ENCODE results near the gene SUPT6H.
"Not testable (repeated sequence)": the region's sequence is repeated elsewhere in the genome, so short reads cannot be mapped to it uniquely, and the experiment has no call there.

The SUPT6H gene

DNA sequence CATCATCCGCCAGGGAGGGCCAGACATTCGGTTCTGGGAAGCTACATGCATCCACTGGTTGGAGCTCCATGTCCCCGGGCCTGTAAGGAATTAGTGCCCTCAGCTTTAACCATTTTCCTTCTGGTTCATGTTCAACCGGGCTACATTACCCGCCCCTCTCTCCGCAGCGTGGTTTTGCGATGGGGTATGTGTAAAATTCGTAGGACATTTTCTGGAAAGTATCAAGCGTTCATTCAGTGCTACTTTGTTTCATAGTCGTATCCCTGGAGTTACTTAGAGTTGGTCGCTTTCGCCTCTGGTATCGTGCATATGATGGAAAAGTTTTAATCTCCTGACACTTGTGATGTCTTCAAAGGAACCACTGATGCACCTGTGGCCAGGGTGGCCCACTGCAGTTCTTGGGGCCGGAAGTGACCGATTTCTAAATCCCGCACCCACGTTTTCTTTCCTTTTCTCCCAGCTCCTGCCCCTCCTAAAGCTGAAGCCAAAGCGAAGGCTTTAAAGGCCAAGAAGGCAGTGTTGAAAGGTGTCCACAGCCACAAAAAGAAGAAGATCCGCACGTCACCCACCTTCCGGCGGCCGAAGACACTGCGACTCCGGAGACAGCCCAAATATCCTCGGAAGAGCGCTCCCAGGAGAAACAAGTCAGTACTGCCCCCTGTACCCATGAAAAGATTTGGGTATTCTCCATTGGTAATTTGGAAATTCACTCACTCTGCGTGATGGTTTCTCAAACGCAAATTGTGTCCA, 58.4 kb downstream of the SUPT6H start:
- H3K9me3 ChIP-seq (ENCODE audit: severe bottlenecking), result no peaks in the 10 kb centered on the region
- H3K27ac ChIP-seq, result peak overlapping the region; percentile 96
- no peaks in the 10 kb centered on the region for H3K27me3 ChIP-seq (ENCODE audit: insufficient read depth, low read depth, severe bottlenecking)
- no peak for DNase-seq
- peaks cover 56% of the 10 kb centered on the region for H3K36me3 ChIP-seq
- TF ChIP-seq, protein P1, sequence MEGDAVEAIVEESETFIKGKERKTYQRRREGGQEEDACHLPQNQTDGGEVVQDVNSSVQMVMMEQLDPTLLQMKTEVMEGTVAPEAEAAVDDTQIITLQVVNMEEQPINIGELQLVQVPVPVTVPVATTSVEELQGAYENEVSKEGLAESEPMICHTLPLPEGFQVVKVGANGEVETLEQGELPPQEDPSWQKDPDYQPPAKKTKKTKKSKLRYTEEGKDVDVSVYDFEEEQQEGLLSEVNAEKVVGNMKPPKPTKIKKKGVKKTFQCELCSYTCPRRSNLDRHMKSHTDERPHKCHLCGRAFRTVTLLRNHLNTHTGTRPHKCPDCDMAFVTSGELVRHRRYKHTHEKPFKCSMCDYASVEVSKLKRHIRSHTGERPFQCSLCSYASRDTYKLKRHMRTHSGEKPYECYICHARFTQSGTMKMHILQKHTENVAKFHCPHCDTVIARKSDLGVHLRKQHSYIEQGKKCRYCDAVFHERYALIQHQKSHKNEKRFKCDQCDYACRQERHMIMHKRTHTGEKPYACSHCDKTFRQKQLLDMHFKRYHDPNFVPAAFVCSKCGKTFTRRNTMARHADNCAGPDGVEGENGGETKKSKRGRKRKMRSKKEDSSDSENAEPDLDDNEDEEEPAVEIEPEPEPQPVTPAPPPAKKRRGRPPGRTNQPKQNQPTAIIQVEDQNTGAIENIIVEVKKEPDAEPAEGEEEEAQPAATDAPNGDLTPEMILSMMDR (IDR thresholded peaks at IDR 0.05; ENCODE audit: low read depth, low read length), result no peak
- H3K4me3 ChIP-seq (ENCODE audit: low read depth, low read length), result peak overlapping the region; percentile 96

DNA sequence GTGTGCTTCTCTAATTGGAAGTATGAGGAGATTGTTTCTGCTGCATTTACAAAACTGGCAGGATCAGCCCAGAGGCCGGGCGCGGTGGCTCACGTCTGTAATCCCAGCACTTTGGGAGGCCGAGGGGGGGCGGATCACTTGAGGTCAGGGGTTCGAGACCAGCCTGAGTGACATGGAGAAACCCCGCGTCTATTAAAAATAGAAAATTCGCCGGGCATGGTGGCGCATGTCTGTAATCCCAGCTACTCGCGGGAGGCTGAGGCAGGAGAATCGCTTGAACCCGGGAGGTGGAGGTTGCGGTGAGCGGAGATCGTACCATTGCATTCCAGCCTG, 59.0 kb downstream of the SUPT6H start:
- not testable (repeated sequence) for DNase-seq; H3K9me3 ChIP-seq (ENCODE audit: severe bottlenecking); H3K27me3 ChIP-seq (ENCODE audit: insufficient read depth, low read depth, severe bottlenecking)
- H3K36me3 ChIP-seq, result peaks cover 61% of the 10 kb centered on the region
- H3K27ac ChIP-seq, result peak overlapping the region; percentile 96
- peak overlapping the region; percentile 96 for H3K4me3 ChIP-seq (ENCODE audit: low read depth, low read length)

DNA sequence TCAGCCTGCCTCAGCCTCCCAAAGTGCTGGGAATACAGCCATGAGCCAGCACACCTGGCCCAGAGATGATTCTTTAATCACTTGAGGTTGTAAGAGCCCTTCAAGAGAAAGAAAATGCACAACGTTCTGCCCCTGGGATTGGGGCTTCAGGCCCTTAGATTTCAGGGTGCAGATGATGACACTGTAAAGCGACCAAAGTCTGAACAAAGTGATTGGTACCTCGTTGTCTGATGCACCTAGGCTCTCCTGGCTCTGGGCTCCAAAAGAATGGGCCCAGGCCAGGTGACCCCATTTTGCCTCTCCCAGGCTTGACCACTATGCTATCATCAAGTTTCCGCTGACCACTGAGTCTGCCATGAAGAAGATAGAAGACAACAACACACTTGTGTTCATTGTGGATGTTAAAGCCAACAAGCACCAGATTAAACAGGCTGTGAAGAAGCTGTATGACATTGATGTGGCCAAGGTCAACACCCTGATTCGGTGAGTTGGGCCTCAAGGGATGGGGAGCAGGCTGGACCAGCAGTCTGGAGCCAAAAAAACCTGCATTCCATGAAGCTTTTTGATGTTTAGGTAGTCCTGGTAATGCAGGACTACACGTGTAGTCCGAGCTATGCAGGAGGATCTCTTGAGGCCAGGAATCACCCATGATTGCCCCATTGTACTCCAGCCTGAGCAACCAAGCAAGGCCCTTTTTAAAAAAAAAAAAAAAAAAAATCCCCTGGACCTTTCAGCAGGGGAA, 60.6 kb downstream of the SUPT6H start:
- Histone ChIP-seq H3K36me3 (peaks cover 61% of the 10 kb centered on the region), H3K27ac (peak overlapping the region; percentile 46), H3K27me3 (ENCODE audit: insufficient read depth, low read depth, severe bottlenecking) (no peaks in the 10 kb centered on the region), H3K4me3 (ENCODE audit: low read depth, low read length) (no peak overlapping the region), H3K9me3 (ENCODE audit: severe bottlenecking) (no peaks in the 10 kb centered on the region)
- TF ChIP-seq, protein P1 (IDR thresholded peaks at IDR 0.05; ENCODE audit: low read depth, low read length), result no peak
- no peak for DNase-seq

DNA sequence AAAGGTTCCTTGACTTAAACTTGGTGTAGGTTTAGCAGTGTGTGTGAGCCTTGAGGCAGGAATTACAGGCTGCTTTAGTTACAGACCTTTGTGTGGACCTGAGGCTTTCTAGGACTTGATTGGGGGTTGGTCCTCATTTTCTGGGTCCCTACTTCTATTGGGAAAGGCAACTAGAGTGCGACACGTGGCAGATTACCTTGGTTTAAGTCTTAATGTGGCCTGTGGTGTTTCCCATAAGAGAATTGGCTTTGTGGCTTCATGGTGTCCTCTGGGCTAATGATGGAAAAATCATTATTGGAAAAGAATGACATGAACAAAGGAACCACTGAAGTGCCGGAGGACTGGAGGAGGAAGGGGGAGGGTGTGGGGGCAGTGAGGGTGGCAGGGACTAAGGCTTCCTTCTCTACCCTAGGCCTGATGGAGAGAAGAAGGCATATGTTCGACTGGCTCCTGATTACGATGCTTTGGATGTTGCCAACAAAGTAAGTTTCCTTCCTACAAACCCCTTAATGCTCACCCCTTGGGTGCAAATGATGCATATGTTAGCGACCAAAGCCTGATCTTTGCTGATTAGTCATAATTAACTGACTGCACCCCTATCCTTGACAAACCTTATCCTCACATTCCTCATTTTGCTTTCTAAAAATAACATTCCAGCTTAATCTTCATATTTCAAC, 61.3 kb downstream of the SUPT6H start:
- Histone ChIP-seq H3K27ac (peak overlapping the region; percentile 46), H3K4me3 (ENCODE audit: low read depth, low read length) (no peak overlapping the region), H3K36me3 (peaks cover 61% of the 10 kb centered on the region), H3K9me3 (ENCODE audit: severe bottlenecking) (no peaks in the 10 kb centered on the region), H3K27me3 (ENCODE audit: insufficient read depth, low read depth, severe bottlenecking) (no peaks in the 10 kb centered on the region)
- TF ChIP-seq, protein P1 (IDR thresholded peaks at IDR 0.05; ENCODE audit: low read depth, low read length), result no peak
- no peak for DNase-seq

DNA sequence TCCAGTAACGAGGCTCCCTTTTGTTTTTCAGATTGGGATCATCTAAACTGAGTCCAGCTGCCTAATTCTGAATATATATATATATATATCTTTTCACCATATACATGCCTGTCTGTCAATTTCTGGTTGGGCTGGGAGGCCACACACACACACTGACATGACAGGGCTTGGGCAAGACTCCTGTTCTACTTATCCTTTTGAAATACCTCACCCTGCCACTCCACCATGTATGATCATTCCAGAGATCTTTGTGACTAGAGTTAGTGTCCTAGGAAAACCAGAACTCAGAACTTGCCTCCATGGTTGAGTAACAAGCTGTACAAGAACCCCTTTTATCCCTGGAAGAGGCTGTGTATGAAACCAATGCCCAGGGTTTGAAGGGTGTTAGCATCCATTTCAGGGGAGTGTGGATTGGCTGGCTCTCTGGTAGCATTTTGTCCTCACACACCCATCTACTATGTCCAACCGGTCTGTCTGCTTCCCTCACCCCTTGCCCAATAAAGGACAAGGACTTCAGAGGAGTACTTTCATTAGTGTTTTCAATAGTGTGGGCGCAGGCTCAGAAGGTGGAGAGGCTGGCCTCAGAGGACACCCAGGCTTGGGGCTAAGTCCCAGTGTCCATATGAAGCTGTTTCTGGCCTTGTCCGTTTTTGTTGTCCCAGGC, 62.0 kb downstream of the SUPT6H start:
- H3K4me3 ChIP-seq (ENCODE audit: low read depth, low read length); H3K9me3 ChIP-seq (ENCODE audit: severe bottlenecking); DNase-seq; H3K27me3 ChIP-seq (ENCODE audit: insufficient read depth, low read depth, severe bottlenecking): not testable (repeated sequence)
- Histone ChIP-seq H3K27ac (peak overlapping the region; percentile 9), H3K36me3 (peaks cover 61% of the 10 kb centered on the region)

DNA sequence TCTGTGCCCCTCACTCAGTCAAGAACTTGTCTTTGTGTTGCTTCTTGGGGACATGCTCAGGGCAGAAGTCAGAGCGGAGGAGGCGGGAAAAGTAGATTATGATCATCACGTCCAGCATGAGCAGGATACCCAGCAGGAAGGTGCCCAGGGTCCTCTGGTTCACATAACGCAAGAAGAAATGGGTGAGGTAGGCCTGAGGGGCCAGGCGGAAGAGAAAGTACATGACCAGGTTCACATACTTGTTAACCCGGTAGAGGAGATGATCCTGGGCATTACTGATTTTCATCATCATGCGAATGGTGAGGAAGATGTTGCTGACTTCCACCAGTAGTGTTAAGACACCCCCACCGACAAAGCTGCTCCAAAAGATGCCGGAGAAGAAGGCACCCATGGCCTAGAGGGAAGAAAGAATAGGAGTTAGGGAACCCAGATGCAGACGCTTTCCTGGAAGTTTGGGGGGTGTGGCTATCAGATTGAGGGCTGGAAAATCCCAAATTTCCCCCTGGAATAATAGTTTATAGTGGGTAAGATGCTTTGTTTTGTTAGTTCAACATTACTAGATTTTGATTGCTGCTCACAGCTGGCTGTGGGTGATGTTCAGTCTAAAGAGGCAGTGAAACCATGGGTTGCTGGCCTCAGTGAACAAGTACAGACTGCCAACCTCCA, 62.6 kb downstream of the SUPT6H start:
- H3K9me3 ChIP-seq (ENCODE audit: severe bottlenecking), result no peaks in the 10 kb centered on the region
- H3K4me3 ChIP-seq (ENCODE audit: low read depth, low read length), result peak overlapping the region; percentile 60
- H3K27ac ChIP-seq, result peak overlapping the region; percentile 94
- peaks cover 61% of the 10 kb centered on the region for H3K36me3 ChIP-seq
- no peak for DNase-seq
- TF ChIP-seq, protein P1 (IDR thresholded peaks at IDR 0.05; ENCODE audit: low read depth, low read length), result no peak
- no peaks in the 10 kb centered on the region for H3K27me3 ChIP-seq (ENCODE audit: insufficient read depth, low read depth, severe bottlenecking)
